DMS153 (cell line): ENCODE results near the gene LRRC61.

Experiments used
- DNase-seq: peaks from one replicate; lab custom pipeline; 2025; lab: John Stamatoyannopoulos, UW

The LRRC61 gene

GRCh38 chr7:150371131-150371995, 48.2 kb downstream of the LRRC61 start:
- DNase-seq: no peak

GRCh38 chr7:150371996-150372270, 48.8 kb downstream of the LRRC61 start:
- no peak for DNase-seq

GRCh38 chr7:150372271-150373048, 49.3 kb downstream of the LRRC61 start:
- no peak for DNase-seq

- no peak for DNase-seq
These were observed 50.1 kb downstream of the LRRC61 start for GRCh38 chr7:150373049-150373801.

- DNase-seq: no peak
These were observed 50.9 kb downstream of the LRRC61 start for GRCh38 chr7:150374026-150374425.

GRCh38 chr7:150374472-150374871, 51.3 kb downstream of the LRRC61 start:
- DNase-seq: no peak

- no peak for DNase-seq
These were observed 52.7 kb downstream of the LRRC61 start for GRCh38 chr7:150375662-150376521.

GRCh38 chr7:150376560-150376959, 53.4 kb downstream of the LRRC61 start:
- DNase-seq: no peak

GRCh38 chr7:150377196-150377595, 54.0 kb downstream of the LRRC61 start:
- no peak for DNase-seq

- DNase-seq: no peak
These were observed 54.5 kb downstream of the LRRC61 start for GRCh38 chr7:150377635-150378034.

- DNase-seq: peak; percentile 80
These were observed 55.1 kb downstream of the LRRC61 start for GRCh38 chr7:150378115-150378852.

- peak; percentile 93 for DNase-seq
These were observed 55.8 kb downstream of the LRRC61 start, which contains the start of gene ZNF775 for GRCh38 chr7:150378853-150379440. Gene ZNF775 (plus strand): TSS chr7:150379330. CDS start chr7:150388471, 9,141 bp downstream.

GRCh38 chr7:150379441-150380379, 56.6 kb downstream of the LRRC61 start:
- DNase-seq: no peak

GRCh38 chr7:150380463-150380862, 57.3 kb downstream of the LRRC61 start:
- DNase-seq: no peak

GRCh38 chr7:150381096-150381495, 57.9 kb downstream of the LRRC61 start:
- DNase-seq: no peak

GRCh38 chr7:150381785-150382122, 58.6 kb downstream of the LRRC61 start:
- no peak for DNase-seq

- DNase-seq: no peak
These were observed 59.1 kb downstream of the LRRC61 start for GRCh38 chr7:150382123-150382843.

- DNase-seq: no peak
These were observed 59.7 kb downstream of the LRRC61 start for GRCh38 chr7:150382844-150383225.
